Neural crest cell (in vitro differentiated cells): ENCODE measurements around the gene ATG12. TPM values are rescaled to one million over a fixed set of nuclear protein-coding genes. Genes with fewer than 3 reads are reported as not detected.
"Not testable (repeated sequence)": the region's sequence is repeated elsewhere in the genome, so short reads cannot be mapped to it uniquely, and the experiment has no call there.

Source experiments
- DNase-seq: peaks from one replicate; pipeline ENCODE4 v3.0.0; 2021; ENCODE audit warnings: low read depth, mixed read lengths, low spot score
- H3K27ac Mint-ChIP-seq: one replicate; pipeline ENCODE4 v1.8.0; 2021; ENCODE audit warnings: mild to moderate bottlenecking, mixed read lengths; ENCODE audit not compliant: unreplicated experiment
- H3K27me3 Mint-ChIP-seq: 2 replicates; pipeline ENCODE4 v1.8.0; 2021; ENCODE audit warnings: low read depth, mild to moderate bottlenecking, mixed read lengths
- H3K36me3 Mint-ChIP-seq: 2 replicates; pipeline ENCODE4 v1.8.0; 2021; ENCODE audit warnings: low read depth, mild to moderate bottlenecking, mixed read lengths
- H3K4me1 Mint-ChIP-seq: 2 replicates; pipeline ENCODE4 v1.8.0; 2021; ENCODE audit warnings: mixed read lengths
- H3K4me3 Mint-ChIP-seq: one replicate; pipeline ENCODE4 v1.8.0; 2021; ENCODE audit warnings: mild to moderate bottlenecking, mixed read lengths
- H3K9me3 Mint-ChIP-seq: 2 replicates; pipeline ENCODE4 v1.8.0; 2021; ENCODE audit warnings: mixed read lengths
- total RNA-seq: library from RNA; stranded (reverse); gene quantifications from 2 replicates; pipeline ENCODE4 v1.2.1, GENCODE V29; 2021
- TF ChIP-seq, protein P1 (sequence below): fragments of 200-600 bp; sonication (generic); conservative IDR thresholded peaks from 2 replicates; pipeline ENCODE4 v1.5.0; 2021; ENCODE audit warnings: antibody characterized with exemption, mild to moderate bottlenecking

The ATG12 gene
- total RNA-seq, 1 donor from 2014 or later, result 56.3 TPM

DNA sequence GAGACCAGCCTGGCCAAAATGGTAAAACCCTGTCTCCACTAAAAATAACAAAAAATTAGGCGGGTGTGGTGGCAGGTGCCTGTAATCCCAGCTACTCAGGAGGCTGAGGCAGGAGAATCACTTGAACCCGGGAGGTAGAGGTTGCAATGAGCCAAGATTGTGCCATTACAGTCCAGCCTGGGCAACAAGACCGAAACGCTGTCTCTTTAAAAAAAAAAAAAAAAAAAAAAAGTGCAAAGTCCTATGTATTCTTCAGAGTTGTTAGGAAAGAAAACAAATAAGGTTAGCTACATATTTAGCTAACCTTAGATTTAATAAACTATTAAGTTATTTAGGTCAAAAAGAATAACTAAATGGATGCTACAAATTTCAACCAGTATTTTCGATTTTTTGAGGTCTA, 11.5 kb downstream of the ATG12 start:
- Mint-ChIP-seq H3K27ac (no peak overlapping the region), H3K4me1 (no peaks in the 10 kb centered on the region), H3K4me3 (no peak overlapping the region), H3K9me3 (peaks cover 13% of the 10 kb centered on the region), H3K36me3 (peaks cover 33% of the 10 kb centered on the region), H3K27me3 (no peaks in the 10 kb centered on the region)
- DNase-seq, result no peak
- TF ChIP-seq, protein P1, sequence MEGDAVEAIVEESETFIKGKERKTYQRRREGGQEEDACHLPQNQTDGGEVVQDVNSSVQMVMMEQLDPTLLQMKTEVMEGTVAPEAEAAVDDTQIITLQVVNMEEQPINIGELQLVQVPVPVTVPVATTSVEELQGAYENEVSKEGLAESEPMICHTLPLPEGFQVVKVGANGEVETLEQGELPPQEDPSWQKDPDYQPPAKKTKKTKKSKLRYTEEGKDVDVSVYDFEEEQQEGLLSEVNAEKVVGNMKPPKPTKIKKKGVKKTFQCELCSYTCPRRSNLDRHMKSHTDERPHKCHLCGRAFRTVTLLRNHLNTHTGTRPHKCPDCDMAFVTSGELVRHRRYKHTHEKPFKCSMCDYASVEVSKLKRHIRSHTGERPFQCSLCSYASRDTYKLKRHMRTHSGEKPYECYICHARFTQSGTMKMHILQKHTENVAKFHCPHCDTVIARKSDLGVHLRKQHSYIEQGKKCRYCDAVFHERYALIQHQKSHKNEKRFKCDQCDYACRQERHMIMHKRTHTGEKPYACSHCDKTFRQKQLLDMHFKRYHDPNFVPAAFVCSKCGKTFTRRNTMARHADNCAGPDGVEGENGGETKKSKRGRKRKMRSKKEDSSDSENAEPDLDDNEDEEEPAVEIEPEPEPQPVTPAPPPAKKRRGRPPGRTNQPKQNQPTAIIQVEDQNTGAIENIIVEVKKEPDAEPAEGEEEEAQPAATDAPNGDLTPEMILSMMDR, result no peak

DNA sequence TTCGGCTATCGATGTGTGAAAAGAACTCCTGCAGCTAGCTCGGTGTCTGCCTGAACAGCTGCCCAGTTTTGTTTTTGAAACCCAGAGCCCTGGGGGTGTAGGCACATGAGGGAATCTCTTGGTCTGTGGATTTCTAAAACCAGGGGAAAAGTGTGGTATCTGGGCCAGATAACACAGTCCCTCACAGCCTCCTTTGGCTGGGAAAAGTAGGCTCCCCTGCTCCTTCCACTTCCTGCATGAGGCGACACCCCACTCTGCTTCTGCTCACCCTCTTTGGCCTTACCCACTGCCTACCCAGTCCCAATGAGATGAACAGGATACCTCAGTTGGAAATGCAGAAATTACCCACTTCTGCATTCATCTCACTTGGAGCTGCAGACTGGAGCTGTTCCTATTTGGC, 15.4 kb downstream of the ATG12 start:
- Mint-ChIP-seq H3K9me3 (peaks cover 17% of the 10 kb centered on the region), H3K4me1 (no peaks in the 10 kb centered on the region), H3K36me3 (peaks cover 35% of the 10 kb centered on the region), H3K4me3 (no peak overlapping the region), H3K27me3 (no peaks in the 10 kb centered on the region), H3K27ac (no peak overlapping the region)
- TF ChIP-seq, protein P1, result no peak
- no peak for DNase-seq

DNA sequence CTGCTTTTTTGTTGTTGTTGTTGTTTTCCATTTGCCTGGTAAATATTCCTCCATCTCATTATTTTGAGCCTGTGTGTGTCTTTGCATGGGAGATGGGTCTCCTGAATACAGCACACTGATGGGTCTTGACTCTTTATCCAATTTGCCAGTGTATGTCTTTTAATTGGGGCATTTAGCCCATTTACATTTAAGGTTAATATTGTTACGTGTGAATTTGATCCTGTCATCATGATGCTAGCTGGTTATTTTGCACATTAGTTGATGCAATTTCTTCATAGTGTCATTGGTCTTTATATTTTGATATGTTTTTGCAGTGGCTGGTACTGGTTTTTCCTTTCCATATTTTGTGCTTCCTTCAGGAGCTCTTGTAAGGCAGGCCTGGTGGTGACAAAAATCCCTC, 16.4 kb downstream of the ATG12 start:
- Mint-ChIP-seq H3K9me3 (peaks cover 17% of the 10 kb centered on the region), H3K36me3 (peaks cover 35% of the 10 kb centered on the region)
- DNase-seq, H3K4me1 Mint-ChIP-seq, H3K27me3 Mint-ChIP-seq, H3K4me3 Mint-ChIP-seq, H3K27ac Mint-ChIP-seq: not testable (repeated sequence)

DNA sequence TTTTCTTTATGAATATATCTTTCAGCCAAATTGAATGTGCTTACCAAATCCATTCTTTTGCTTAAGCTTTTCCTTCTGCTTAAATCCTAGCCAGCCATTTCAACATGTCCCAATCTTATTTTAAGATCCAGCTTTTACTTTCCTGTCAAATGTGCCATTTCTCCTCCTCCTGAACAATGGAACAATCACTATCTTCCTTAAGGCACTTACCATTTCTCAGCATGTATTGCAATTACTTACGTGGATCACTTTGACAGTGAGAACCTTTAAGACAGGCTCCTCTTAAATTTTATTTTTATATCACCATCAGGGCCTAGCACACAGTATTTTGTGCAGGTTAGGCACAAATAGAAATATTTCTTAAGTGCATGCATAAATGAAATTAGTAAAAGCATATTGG, 20.5 kb downstream of the ATG12 start:
- Mint-ChIP-seq H3K4me3 (peak overlapping the region; percentile 5), H3K36me3 (peaks cover 11% of the 10 kb centered on the region), H3K9me3 (peaks cover 5% of the 10 kb centered on the region), H3K27me3 (no peaks in the 10 kb centered on the region), H3K4me1 (peaks cover 18% of the 10 kb centered on the region), H3K27ac (no peak overlapping the region)
- DNase-seq, result no peak
- TF ChIP-seq, protein P1, result no peak

DNA sequence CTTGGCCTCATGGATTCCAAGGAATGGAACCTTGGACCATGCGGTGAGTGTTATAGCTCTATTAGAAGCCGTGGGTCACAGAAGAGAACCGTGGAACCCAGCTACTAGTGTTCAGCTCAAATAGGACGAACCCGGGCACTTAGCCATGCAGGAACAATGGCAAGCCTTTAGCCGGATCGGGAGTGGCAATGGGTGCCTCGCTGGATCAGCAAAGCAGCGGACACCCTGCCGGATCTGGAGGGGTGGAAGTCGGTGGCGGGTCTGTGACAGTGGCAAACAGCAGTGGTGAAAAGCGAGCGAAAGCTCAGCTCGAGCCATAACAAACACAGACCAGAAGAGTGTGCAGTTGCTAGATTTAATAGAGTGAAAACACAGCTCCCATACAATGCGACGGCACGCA, 22.5 kb downstream of the ATG12 start:
- H3K4me3 Mint-ChIP-seq, result peak overlapping the region; percentile 56
- H3K36me3 Mint-ChIP-seq, result peaks cover under 1% of the 10 kb centered on the region
- peaks cover 14% of the 10 kb centered on the region for H3K27me3 Mint-ChIP-seq
- no peak overlapping the region for H3K27ac Mint-ChIP-seq
- peaks cover 36% of the 10 kb centered on the region for H3K4me1 Mint-ChIP-seq
- H3K9me3 Mint-ChIP-seq, result peaks cover 1% of the 10 kb centered on the region
- no peak for DNase-seq
- TF ChIP-seq, protein P1, result no peak

DNA sequence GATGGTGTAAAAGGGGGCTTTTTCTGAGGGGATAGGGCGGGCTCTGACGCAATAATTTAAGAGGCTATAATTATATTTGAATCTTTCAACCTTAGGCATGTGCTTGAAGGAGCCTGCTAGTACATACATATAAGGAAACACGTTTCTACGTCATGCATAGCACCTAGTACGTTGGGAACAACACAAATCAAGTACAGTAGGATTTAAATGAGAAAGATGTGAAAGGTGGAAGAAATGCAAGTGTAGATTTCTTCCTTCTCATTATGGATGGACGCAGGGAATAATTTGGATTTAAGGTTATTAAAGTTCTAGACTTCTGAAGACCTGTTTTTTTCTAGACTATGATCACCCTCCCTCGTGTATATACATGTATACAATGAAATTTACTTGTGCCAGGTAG, 24.0 kb downstream of the ATG12 start:
- peak overlapping the region; percentile 77 for H3K4me3 Mint-ChIP-seq
- H3K4me1 Mint-ChIP-seq, result peaks cover 39% of the 10 kb centered on the region
- TF ChIP-seq, protein P1, result no peak
- no peaks in the 10 kb centered on the region for H3K9me3 Mint-ChIP-seq
- peaks cover 14% of the 10 kb centered on the region for H3K27me3 Mint-ChIP-seq
- DNase-seq, result no peak
- no peaks in the 10 kb centered on the region for H3K36me3 Mint-ChIP-seq
- H3K27ac Mint-ChIP-seq, result no peak overlapping the region
